GM12878 (cell line): ENCODE measurements around the gene PTPN13. TPM values are rescaled to one million over a fixed set of nuclear protein-coding genes. Genes with fewer than 3 reads are reported as not detected.

Experiments
- BCL11A ChIP-seq: IDR thresholded peaks from 2 replicates; pipeline ENCODE4 v1.6.1; 2011; ENCODE audit warnings: low read depth, low read length
- BCL3 ChIP-seq: IDR thresholded peaks from 2 replicates; pipeline ENCODE4 v1.6.1; 2011; ENCODE audit warnings: borderline replicate concordance, low read depth, mild to moderate bottlenecking, moderate library complexity, low read length; ENCODE audit not compliant: insufficient read depth, poor library complexity, severe bottlenecking
- BMI1 ChIP-seq: fragments of 450-650 bp; IDR thresholded peaks from 2 replicates; pipeline ENCODE4 v1.6.1; 2016; ENCODE audit warnings: mild to moderate bottlenecking, moderate library complexity, borderline replicate concordance
- CUX1 ChIP-seq: IDR thresholded peaks from 2 replicates; pipeline ENCODE4 v1.6.1; 2012; ENCODE audit warnings: improper control_type of control experiment, low read depth, low read length; ENCODE audit not compliant: insufficient replicate concordance
- EED ChIP-seq: sonication (generic); IDR thresholded peaks from 2 replicates; pipeline ENCODE4 v1.6.1; 2016; ENCODE audit warnings: antibody characterized with exemption, low read depth
- EP300 ChIP-seq, 2 experiments: fragments of 150-350 bp in 1 of 2; IDR thresholded peaks; 2 replicates each; pipeline ENCODE4 v1.6.1; 2011 to 2012; ENCODE audit warnings: low read depth in 2 of 2, low read length in 2 of 2, borderline replicate concordance in 1 of 2, improper control_type of control experiment in 1 of 2, inconsistent platforms in 1 of 2; ENCODE audit not compliant: control insufficient read depth in 1 of 2
- GATAD2B ChIP-seq: fragments of 450-650 bp; conservative IDR thresholded peaks from 2 replicates; pipeline ENCODE4 v1.6.1; 2017; ENCODE audit warnings: low read depth, mild to moderate bottlenecking, moderate library complexity
- IKZF1 ChIP-seq: fragments of 450-650 bp; conservative IDR thresholded peaks from 2 replicates; pipeline ENCODE4 v1.6.1; 2017; ENCODE audit warnings: antibody characterized with exemption, mild to moderate bottlenecking
- JUNB ChIP-seq: IDR thresholded peaks from 2 replicates; pipeline ENCODE4 v1.6.1; 2016; ENCODE audit warnings: antibody characterized with exemption, mild to moderate bottlenecking
- MEF2A ChIP-seq: IDR thresholded peaks from 2 replicates; pipeline ENCODE4 v1.6.1; 2011; ENCODE audit warnings: low read depth, mild to moderate bottlenecking, low read length, moderate library complexity; ENCODE audit not compliant: insufficient read depth
- MEF2B ChIP-seq: fragments of 450-650 bp; IDR thresholded peaks from 2 replicates; pipeline ENCODE4 v1.6.1; 2018; ENCODE audit warnings: mild to moderate bottlenecking, moderate library complexity; ENCODE audit not compliant: partially characterized antibody, poor library complexity, severe bottlenecking
- MTA2 ChIP-seq: fragments of 450-650 bp; IDR thresholded peaks from 2 replicates; pipeline ENCODE4 v1.6.1; 2016; ENCODE audit warnings: low read depth, mild to moderate bottlenecking, moderate library complexity
- NR2C1 ChIP-seq: fragments of 450-650 bp; IDR thresholded peaks from 2 replicates; pipeline ENCODE4 v1.6.1; 2017; ENCODE audit warnings: antibody characterized with exemption, mild to moderate bottlenecking, moderate library complexity
- SMAD5 ChIP-seq: IDR thresholded peaks from 2 replicates; pipeline ENCODE4 v1.6.1; 2016; ENCODE audit warnings: antibody characterized with exemption, low read depth
- SP1 ChIP-seq: IDR thresholded peaks from one replicate; pipeline ENCODE4 v1.6.1; 2011; ENCODE audit warnings: low read depth, low read length
- SPI1 ChIP-seq: IDR thresholded peaks from 2 replicates; pipeline ENCODE4 v1.6.1; 2011; ENCODE audit warnings: low read depth, mild to moderate bottlenecking, low read length, moderate library complexity, borderline replicate concordance; ENCODE audit not compliant: insufficient read depth
- ZNF274 ChIP-seq: IDR thresholded peaks from one replicate; pipeline ENCODE4 v1.8.0; 2011; ENCODE audit not compliant: insufficient read length, insufficient read depth
- ZZZ3 ChIP-seq: IDR thresholded peaks from 2 replicates; pipeline ENCODE4 v1.6.1; 2011; ENCODE audit warnings: low read depth; ENCODE audit not compliant: control insufficient read depth, insufficient read length
- polyA plus RNA-seq, 11 experiments: library from polyadenylated mRNA; depleted of rRNA in 4 of 11; unstranded in 6 of 11; stranded (reverse) in 5 of 11; fragments of >200 nt; fragmentation: Nextera tagmentation in 4 of 11; fragmentation: Illumina TruSeq in 1 of 11; extraction: Ambion mirVana in 4 of 11; extraction: Trizol in 1 of 11; gene quantifications; 1 replicate in 1 of 11; 2 replicates in 10 of 11; pipeline versions ENCODE4 v1.2.1 to v1.2.3, GENCODE V29; 2011 to 2016; ENCODE audit warnings: inconsistent platforms in 2 of 11, missing spikeins in 2 of 11, low read depth in 1 of 11
- total RNA-seq, 4 experiments: library from RNA; depleted of rRNA in 3 of 4; stranded (reverse); fragments of >200 nt in 3 of 4; fragmentation: Illumina TruSeq in 1 of 4; extraction: Trizol in 1 of 4; gene quantifications; 2 replicates each; pipeline versions ENCODE4 v1.2.1 to v1.2.3, GENCODE V29; 2013 to 2021
- TF ChIP-seq, protein P1 (sequence below): fragments of 450-650 bp; IDR thresholded peaks from 2 replicates; pipeline ENCODE4 v1.6.1; 2017; ENCODE audit warnings: mild to moderate bottlenecking, low read depth, inconsistent platforms; ENCODE audit not compliant: poor library complexity, severe bottlenecking
- TF ChIP-seq, protein P2 (sequence below): fragments of 450-650 bp; IDR thresholded peaks from 2 replicates; pipeline ENCODE4 v1.6.1; 2017; ENCODE audit warnings: low read depth, mild to moderate bottlenecking, moderate library complexity

PTPN13 gene
- total and polyA plus RNA-seq, 10 of the 15 experiments (the other 5 are each of a cell fraction or from before 2014, with no cell fraction given) = 8.5 to 69.4 (median 33.9) TPM

- TF ChIP-seq CUX1 (no peak), GATAD2B (no peak), BMI1 (0 out of 2 replicates have a peak, but pooled peaks have one; percentile 20), IKZF1 (peak; percentile 65), BCL3 (peak; percentile 22), SPI1 (peak; percentile 70), BCL11A (0 out of 2 replicates have a peak, but pooled peaks have one; percentile 7), ZZZ3 (no peak), MEF2A (0 out of 2 replicates have a peak, but pooled peaks have one; percentile 35), SP1 (no peak), JUNB (peak; percentile 82), EP300 (IDR thresholded peaks at IDR 0.05; ENCODE audit: borderline replicate concordance in 1 of 2, control insufficient read depth in 1 of 2, low read depth in 2 of 2, low read length in 2 of 2) (peak in 1 of 2 experiments; percentile 58; a peak in 1 of 4 replicates), MTA2 (peak; percentile 70; the same call in 1 of the 2 replicates), ZNF274 (no peak), SMAD5 (no peak), MEF2B (peak; percentile 43), EED (peak; percentile 80), NR2C1 (no peak)
- TF ChIP-seq, protein P1, sequence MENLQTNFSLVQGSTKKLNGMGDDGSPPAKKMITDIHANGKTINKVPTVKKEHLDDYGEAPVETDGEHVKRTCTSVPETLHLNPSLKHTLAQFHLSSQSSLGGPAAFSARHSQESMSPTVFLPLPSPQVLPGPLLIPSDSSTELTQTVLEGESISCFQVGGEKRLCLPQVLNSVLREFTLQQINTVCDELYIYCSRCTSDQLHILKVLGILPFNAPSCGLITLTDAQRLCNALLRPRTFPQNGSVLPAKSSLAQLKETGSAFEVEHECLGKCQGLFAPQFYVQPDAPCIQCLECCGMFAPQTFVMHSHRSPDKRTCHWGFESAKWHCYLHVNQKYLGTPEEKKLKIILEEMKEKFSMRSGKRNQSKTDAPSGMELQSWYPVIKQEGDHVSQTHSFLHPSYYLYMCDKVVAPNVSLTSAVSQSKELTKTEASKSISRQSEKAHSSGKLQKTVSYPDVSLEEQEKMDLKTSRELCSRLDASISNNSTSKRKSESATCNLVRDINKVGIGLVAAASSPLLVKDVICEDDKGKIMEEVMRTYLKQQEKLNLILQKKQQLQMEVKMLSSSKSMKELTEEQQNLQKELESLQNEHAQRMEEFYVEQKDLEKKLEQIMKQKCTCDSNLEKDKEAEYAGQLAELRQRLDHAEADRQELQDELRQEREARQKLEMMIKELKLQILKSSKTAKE = no peak
- TF ChIP-seq, protein P2, sequence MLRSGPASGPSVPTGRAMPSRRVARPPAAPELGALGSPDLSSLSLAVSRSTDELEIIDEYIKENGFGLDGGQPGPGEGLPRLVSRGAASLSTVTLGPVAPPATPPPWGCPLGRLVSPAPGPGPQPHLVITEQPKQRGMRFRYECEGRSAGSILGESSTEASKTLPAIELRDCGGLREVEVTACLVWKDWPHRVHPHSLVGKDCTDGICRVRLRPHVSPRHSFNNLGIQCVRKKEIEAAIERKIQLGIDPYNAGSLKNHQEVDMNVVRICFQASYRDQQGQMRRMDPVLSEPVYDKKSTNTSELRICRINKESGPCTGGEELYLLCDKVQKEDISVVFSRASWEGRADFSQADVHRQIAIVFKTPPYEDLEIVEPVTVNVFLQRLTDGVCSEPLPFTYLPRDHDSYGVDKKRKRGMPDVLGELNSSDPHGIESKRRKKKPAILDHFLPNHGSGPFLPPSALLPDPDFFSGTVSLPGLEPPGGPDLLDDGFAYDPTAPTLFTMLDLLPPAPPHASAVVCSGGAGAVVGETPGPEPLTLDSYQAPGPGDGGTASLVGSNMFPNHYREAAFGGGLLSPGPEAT = peak; percentile 72
These were observed 21.4 kb downstream of the PTPN13 start (continued) for GRCh38 chr4:86615501-86615900.
